Common myeloid progenitor, CD34-positive (primary cell): ENCODE results near the gene PODXL2.

Experiments used
- CTCF ChIA-PET: fragments of 350-600 bp; sonication (Branson Sonifier 250); formaldehyde crosslinking; loops from one replicate; lab custom pipeline; 2021; ENCODE audit warnings: antibody characterized with exemption; lab: Charles Lee
- POLR2A ChIA-PET: fragments of 350-600 bp; sonication (Branson Sonifier 250); formaldehyde crosslinking; loops from one replicate; lab custom pipeline; 2021; ENCODE audit warnings: antibody characterized with exemption; lab: Charles Lee
- DNase-seq, 3 donors: peaks; one replicate each; pipeline versions ENCODE4 v3.0.0 to v3.0.0-alpha.2; 2013
- H3K27ac ChIP-seq, 2 experiments: 1 replicate in 1 of 2; 2 replicates in 1 of 2; pipeline ENCODE4 v1.7.0; 2013; ENCODE audit warnings: inconsistent platforms in 2 of 2, low read length in 2 of 2, mild to moderate bottlenecking in 2 of 2, low read depth in 1 of 2, moderate library complexity in 1 of 2; ENCODE audit not compliant: severe bottlenecking in 2 of 2, insufficient read depth in 1 of 2, poor library complexity in 1 of 2
- H3K27me3 ChIP-seq, 5 experiments: replicated peaks in 2 of 5; 1 replicate in 3 of 5; 2 replicates in 2 of 5; pipeline versions ENCODE4 v1.6.1 to v1.7.0; 2013; ENCODE audit warnings: low read length in 4 of 5, mild to moderate bottlenecking in 2 of 5, moderate library complexity in 2 of 5, inconsistent platforms in 1 of 5; ENCODE audit not compliant: insufficient read depth in 5 of 5, control insufficient read depth in 4 of 5
- H3K36me3 ChIP-seq, 4 experiments: 1 replicate in 2 of 4; 2 replicates in 2 of 4; pipeline versions ENCODE4 v1.6.1 to v1.7.0; 2013; ENCODE audit warnings: low read length in 3 of 4, control low read depth in 1 of 4, mild to moderate bottlenecking in 1 of 4; ENCODE audit not compliant: control insufficient read depth in 4 of 4, insufficient read depth in 4 of 4
- H3K4me1 ChIP-seq, 4 experiments: 1 replicate in 3 of 4; 2 replicates in 1 of 4; pipeline versions ENCODE4 v1.6.1 to v1.7.1; 2013; ENCODE audit warnings: low read length in 3 of 4, mild to moderate bottlenecking in 3 of 4, control low read depth in 1 of 4, inconsistent platforms in 1 of 4, moderate library complexity in 1 of 4; ENCODE audit not compliant: control insufficient read depth in 4 of 4, insufficient read depth in 4 of 4; ENCODE audit errors: control extremely low read depth in 1 of 4
- H3K4me3 ChIP-seq, 7 experiments: 1 replicate in 4 of 7; 2 replicates in 3 of 7; pipeline versions ENCODE4 v1.5.1 to v1.7.0; 2013; ENCODE audit warnings: mild to moderate bottlenecking in 7 of 7, low read length in 6 of 7, moderate library complexity in 6 of 7, inconsistent platforms in 2 of 7, low read depth in 2 of 7, control low read depth in 1 of 7; ENCODE audit not compliant: insufficient read depth in 4 of 7, control insufficient read depth in 1 of 7; ENCODE audit errors: extremely low read depth in 1 of 7
- H3K9me3 ChIP-seq, 5 experiments: 1 replicate in 4 of 5; 2 replicates in 1 of 5; pipeline versions ENCODE4 v1.6.1 to v1.7.1; 2013; ENCODE audit warnings: low read length in 4 of 5, mild to moderate bottlenecking in 2 of 5, inconsistent platforms in 1 of 5, low read depth in 1 of 5, moderate library complexity in 1 of 5; ENCODE audit not compliant: control insufficient read depth in 4 of 5, insufficient read depth in 2 of 5; ENCODE audit errors: control extremely low read depth in 1 of 5
- WGBS: methylation state at CpG from one replicate; pipeline ENCODE4 v1.1.5; 2013; ENCODE audit not compliant: insufficient coverage; 5-methylcytosine and 5-hydroxymethylcytosine counted together

PODXL2 gene

DNA sequence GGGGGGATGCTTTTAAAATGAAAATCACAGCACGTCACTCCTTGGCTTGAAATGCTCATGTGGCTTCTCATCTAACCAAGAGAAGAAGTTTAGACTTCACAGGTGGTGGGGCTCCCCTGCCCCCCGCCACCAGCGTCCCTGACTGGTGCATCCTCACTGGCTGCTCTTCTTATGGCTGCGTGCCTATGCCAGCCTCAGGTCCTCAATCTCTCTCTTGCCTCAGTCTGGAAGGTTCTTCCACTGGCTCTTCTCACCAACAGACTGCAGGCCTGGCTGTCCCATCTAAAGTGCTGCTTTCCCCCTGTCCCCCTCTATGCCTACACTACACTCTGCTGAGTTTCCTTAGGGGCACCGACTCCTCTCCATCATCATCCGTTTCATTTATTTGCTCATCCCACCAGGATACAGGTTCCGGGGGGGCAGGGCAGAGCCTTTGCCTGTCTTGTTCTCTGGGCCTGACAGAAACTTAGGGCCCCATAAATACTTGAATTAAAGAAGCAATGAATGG lies 64.4 kb downstream of the PODXL2 start:
- CTCF ChIA-PET, result interaction anchor here (1.0 to 4.8 kb wide), 4 partner anchors 30 to 140 kb away, joined by 3 to 43 read pairs (median 7); no protein-coding TSS in a partner anchor
- no peak for DNase-seq
- no peaks in the 10 kb centered on the region for H3K27me3 ChIP-seq
- no peak overlapping the region for H3K4me3 ChIP-seq
- peaks cover 2 to 58% (median 35%) of the 10 kb centered on the region in 4 experiments for H3K36me3 ChIP-seq
- no peak overlapping the region for H3K27ac ChIP-seq
- H3K4me1 ChIP-seq, result peaks cover 0 to 16% (median 12%) of the 10 kb centered on the region in 4 experiments
- POLR2A ChIA-PET, result no interaction called here
- WGBS, result 98% methylated on average over 5 of the region's 7 CpGs
- no peaks in the 10 kb centered on the region for H3K9me3 ChIP-seq

DNA sequence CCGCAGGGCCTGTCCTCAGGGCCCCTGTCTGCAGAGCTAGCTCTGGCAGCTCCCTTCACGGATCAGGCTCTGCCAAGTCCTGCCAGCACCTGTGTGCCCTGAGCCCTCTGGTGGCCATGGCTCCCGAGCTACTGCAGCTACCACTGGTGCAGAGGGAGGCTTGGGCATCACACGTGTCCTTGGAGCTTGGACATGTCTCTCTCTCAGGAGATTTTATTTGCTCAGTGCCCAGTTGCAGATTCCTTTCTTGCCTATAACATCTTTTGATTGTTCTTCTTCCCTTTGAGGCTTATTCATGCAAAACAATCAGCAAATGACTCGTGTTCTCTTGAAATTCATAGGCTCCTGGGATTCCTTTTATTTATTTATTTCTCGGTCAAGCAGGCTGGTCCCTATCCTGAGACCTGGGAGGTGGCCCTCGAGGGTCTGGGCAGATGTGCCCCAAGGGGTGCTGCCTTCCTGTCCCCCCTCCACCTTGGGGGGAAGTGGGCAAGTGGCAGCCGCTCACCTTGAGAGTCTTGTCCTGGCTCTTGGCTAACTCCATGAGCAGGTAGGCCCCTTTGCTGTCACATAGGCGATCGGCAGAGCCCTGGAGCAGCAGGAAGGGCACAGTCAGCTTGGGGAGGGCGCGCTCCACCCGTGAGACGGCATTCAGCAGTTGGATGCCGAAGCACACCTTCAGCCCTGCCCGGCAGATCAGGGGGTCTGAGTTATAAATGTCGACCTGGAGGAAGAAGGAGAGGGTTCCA lies 65.7 kb downstream of the PODXL2 start:
- H3K4me1 ChIP-seq, result peaks cover 0 to 16% (median 12%) of the 10 kb centered on the region in 4 experiments
- 95% methylated on average over 13 of the region's 17 CpGs for WGBS
- no peaks in the 10 kb centered on the region for H3K27me3 ChIP-seq
- H3K9me3 ChIP-seq, result no peaks in the 10 kb centered on the region
- no peak overlapping the region for H3K27ac ChIP-seq
- peak in 2 of 3 donors; percentile 40 to 52 for DNase-seq
- no peak overlapping the region for H3K4me3 ChIP-seq
- POLR2A ChIA-PET, result no interaction called here
- peaks cover 2 to 55% (median 32%) of the 10 kb centered on the region in 4 experiments for H3K36me3 ChIP-seq
- CTCF ChIA-PET, result interaction anchor here (0.9 to 4.8 kb wide), 16 partner anchors 10 to 266 kb away, joined by 3 to 43 read pairs (median 3); partner anchors contain the start of gene MGLL

DNA sequence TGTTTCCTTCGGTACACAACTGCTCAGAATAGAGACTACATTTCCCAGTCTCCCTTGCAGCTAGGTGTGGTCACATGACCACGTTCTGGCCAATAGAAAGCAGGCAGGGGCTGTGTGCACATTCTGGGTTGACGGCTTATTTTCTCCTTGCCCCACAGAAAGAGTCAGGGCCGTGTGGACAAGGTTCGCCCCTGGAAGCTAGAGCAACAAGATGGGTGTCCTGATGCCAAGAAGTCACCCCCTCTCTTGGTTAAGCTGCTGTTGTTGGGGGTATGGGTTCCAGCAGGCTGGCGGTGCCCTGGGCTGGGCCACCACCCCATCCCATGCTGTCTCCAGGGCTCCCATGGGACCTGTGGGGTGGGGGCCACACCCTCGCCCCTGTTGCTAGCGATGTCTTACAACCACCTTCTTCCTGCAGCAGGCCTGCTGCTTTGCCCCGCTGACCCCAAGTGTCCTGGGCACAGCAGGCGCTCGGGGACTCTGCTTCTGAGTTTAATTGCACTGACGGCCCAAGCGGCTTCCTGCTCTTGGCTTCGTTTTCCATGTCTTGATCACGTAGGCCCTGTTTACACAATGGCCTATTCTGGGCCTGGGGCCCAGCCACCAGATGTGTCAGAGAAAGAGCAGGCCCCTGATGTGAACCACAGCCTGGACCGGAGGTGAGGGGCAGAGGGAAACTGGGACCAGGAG lies 68.7 kb downstream of the PODXL2 start:
- POLR2A ChIA-PET, result no interaction called here
- Histone ChIP-seq H3K4me3 (no peak overlapping the region), H3K36me3 (peaks cover 2 to 33% (median 15%) of the 10 kb centered on the region in 4 experiments), H3K27me3 (no peaks in the 10 kb centered on the region), H3K4me1 (peaks cover 0 to 29% (median 20%) of the 10 kb centered on the region in 4 experiments), H3K27ac (no peak overlapping the region), H3K9me3 (no peaks in the 10 kb centered on the region)
- CTCF ChIA-PET, result interaction anchor here (0.9 to 4.8 kb wide), 13 partner anchors 8 to 159 kb away, joined by 3 to 43 read pairs (median 5); partner anchors contain the start of gene MGLL
- 85% methylated on average over 14 of the region's 16 CpGs for WGBS
- DNase-seq, result peak; percentile 55 to 74 (median 73)

DNA sequence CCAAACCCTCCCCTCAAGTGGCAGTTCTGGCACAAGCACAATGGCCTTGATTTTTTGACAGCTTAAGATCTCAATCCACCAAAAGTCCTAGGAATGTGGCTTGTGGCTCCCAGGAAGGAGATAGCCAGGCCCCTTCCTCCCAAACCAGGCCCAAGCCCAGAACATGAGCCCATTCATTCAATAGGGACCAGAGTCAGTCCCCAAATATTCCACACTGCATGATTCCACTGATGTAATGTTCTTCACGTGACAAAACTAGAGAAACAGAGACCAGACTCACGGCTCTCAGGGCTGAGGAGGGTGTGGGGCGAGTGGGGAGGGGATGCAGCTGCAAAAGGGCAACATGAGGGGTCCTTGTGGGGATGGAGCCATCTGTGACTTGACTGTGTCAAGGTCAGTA lies 69.3 kb downstream of the PODXL2 start:
- CTCF ChIA-PET, result interaction anchor here (1.3 to 4.2 kb wide), 2 partner anchors 8 to 64 kb away, joined by 4 to 25 read pairs; no protein-coding TSS in a partner anchor
- no peaks in the 10 kb centered on the region for H3K9me3 ChIP-seq
- H3K27ac ChIP-seq, result no peak overlapping the region
- no peak for DNase-seq
- POLR2A ChIA-PET, result no interaction called here
- no peak overlapping the region for H3K4me3 ChIP-seq
- H3K36me3 ChIP-seq, result peaks cover 2 to 28% (median 16%) of the 10 kb centered on the region in 4 experiments
- H3K4me1 ChIP-seq, result peaks cover 0 to 29% (median 20%) of the 10 kb centered on the region in 4 experiments
- no peaks in the 10 kb centered on the region for H3K27me3 ChIP-seq
- WGBS, result 93% methylated on average over 3 of the region's 3 CpGs

DNA sequence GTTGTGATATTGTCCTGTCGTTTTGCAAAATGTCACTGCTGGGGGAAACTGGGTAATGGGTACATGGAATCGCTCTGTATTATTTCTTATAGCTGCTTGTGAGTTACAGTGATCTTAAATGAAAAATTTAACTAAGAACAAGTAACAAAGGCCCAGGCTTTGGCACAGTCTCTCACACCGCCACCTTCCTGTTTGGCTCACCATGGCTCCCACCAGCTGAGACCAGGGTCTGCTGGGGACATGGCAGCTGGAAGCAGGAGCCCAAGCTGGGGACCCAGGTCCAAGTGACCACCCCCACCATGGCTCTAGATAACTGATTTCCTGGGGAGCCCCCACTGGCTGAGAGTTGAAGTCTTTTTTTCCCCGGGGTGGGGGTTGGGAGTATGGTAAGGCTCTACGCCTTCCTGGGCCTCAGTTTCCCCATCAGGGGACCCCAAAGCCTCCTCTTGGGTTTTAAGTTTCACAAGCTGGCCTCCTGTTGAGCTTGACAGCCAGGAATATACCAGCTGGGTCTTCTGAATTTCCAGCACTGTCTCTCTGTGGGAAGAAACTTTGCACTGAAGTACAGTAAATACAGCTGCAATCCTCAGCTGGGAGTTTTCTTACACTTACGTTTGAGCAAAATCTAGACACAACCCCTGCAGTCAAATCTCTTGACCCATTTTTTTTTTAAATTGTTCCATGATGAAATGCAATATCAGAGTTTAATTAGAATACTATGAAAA lies 69.9 kb downstream of the PODXL2 start:
- H3K4me3 ChIP-seq, result no peak overlapping the region
- H3K27ac ChIP-seq, result no peak overlapping the region
- H3K9me3 ChIP-seq, result peaks cover 0 to 2% (median 0%) of the 10 kb centered on the region in 5 experiments
- H3K36me3 ChIP-seq, result peaks cover 2 to 28% (median 12%) of the 10 kb centered on the region in 4 experiments
- POLR2A ChIA-PET, result no interaction called here
- peaks cover 0 to 29% (median 20%) of the 10 kb centered on the region in 4 experiments for H3K4me1 ChIP-seq
- CTCF ChIA-PET, result interaction anchor here (0.6 to 1.0 kb wide), 2 partner anchors 24 to 33 kb away, joined by 3 read pairs; no protein-coding TSS in a partner anchor
- no peak for DNase-seq
- no peaks in the 10 kb centered on the region for H3K27me3 ChIP-seq
- 100% methylated on average over 3 of the region's 6 CpGs for WGBS

DNA sequence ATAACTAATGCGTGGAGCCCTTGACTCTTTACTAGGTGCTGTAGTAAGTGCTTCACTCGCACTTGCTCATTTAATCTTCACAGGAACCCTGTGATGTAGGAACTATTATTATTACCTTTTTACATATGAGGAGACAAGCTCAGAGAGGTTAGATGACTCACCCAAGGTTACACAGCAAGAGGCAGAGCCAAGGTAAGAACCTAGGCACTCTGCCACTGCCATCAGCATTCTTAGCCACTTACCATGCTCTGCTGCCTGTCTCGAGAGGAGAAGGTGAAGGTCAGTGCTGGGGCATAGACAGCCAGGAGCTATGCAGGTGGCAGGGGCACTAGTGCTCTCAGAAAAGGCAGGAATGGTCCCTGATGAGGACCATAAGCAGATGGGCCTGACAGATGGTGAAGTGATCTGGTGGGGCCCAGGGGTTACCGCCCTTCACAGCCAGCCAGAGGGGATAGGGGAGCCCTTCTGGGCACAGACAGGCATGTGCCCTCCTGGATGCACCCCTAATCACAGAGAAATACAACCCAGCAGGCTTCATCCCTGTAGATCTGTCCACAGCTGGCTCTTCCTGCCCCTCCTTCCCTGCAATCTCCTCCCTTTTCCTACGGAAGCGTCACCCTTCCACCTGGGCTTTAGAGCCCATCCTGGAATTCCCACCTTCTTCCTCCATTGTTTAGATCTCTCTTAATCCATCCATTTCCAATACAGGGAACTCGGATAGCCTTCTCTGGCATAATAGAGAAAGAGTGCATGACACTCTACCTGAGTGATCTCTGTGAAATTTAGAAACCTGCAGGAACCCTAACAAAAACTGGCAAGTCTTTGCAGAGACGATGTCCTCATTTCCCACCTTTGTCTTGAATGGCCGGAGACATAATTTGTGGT lies 70.7 kb downstream of the PODXL2 start:
- no peak for DNase-seq
- H3K27ac ChIP-seq, result no peak overlapping the region
- POLR2A ChIA-PET, result no interaction called here
- peaks cover 0 to 29% (median 20%) of the 10 kb centered on the region in 4 experiments for H3K4me1 ChIP-seq
- WGBS, result 100% methylated on average over 5 of the region's 9 CpGs
- CTCF ChIA-PET, result interaction anchor here (1.0 to 1.7 kb wide), 2 partner anchors 32 to 48 kb away, joined by 3 to 6 read pairs; no protein-coding TSS in a partner anchor
- no peaks in the 10 kb centered on the region for H3K27me3 ChIP-seq
- peaks cover 0 to 2% (median 0%) of the 10 kb centered on the region in 5 experiments for H3K9me3 ChIP-seq
- H3K36me3 ChIP-seq, result peaks cover 0 to 26% (median 10%) of the 10 kb centered on the region in 4 experiments
- H3K4me3 ChIP-seq, result no peak overlapping the region
